RWPE2 (cell line): ENCODE results near the gene EML5.

Experiments
- ATAC-seq: fragments of 200-7000 bp; cut with Tn5 transposase; 3 replicates; pipeline ENCODE4 v1.9.1; 2021; ENCODE audit warnings: low read depth
- DNase-seq: peaks from one replicate; pipeline ENCODE4 v3.0.0-alpha.2; 2020; ENCODE audit warnings: low spot score
- H3K27ac ChIP-seq: fragments of 450-650 bp; 2 replicates; pipeline ENCODE4 v1.5.1; 2017; ENCODE audit warnings: mild to moderate bottlenecking; ENCODE audit not compliant: poor library complexity, severe bottlenecking
- H3K27me3 ChIP-seq: fragments of 250-450 bp; sonication (Bioruptor Pico); 2 replicates; pipeline ENCODE4 v1.5.1; 2021; ENCODE audit warnings: mild to moderate bottlenecking, moderate library complexity; ENCODE audit not compliant: insufficient read depth, poor library complexity, severe bottlenecking
- H3K36me3 ChIP-seq: fragments of 250-450 bp; sonication (Bioruptor Pico); 2 replicates; pipeline ENCODE4 v1.5.1; 2020; ENCODE audit warnings: low read depth, mild to moderate bottlenecking, moderate library complexity
- H3K4me1 ChIP-seq: fragments of 250-450 bp; sonication (Bioruptor Pico); 2 replicates; pipeline ENCODE4 v1.5.1; 2021; ENCODE audit warnings: mild to moderate bottlenecking, moderate library complexity; ENCODE audit not compliant: insufficient read depth, poor library complexity, severe bottlenecking
- H3K4me3 ChIP-seq: fragments of 250-450 bp; sonication (Bioruptor Pico); 2 replicates; pipeline ENCODE4 v1.5.1; 2021; ENCODE audit warnings: mild to moderate bottlenecking, moderate library complexity; ENCODE audit not compliant: severe bottlenecking
- H3K9me3 ChIP-seq: fragments of 250-450 bp; sonication (Bioruptor Pico); 2 replicates; pipeline ENCODE4 v1.5.1; 2021; ENCODE audit warnings: mild to moderate bottlenecking, moderate library complexity; ENCODE audit not compliant: severe bottlenecking
- CTCF ChIP-seq: fragments of 450-650 bp; IDR thresholded peaks from one replicate; pipeline ENCODE4 v1.5.1; 2017; ENCODE audit warnings: mild to moderate bottlenecking, moderate library complexity; ENCODE audit not compliant: poor library complexity, severe bottlenecking

EML5 gene

GRCh38 chr14:88621100-88621499, 171.7 kb downstream of the EML5 start:
- no peak overlapping the region for H3K4me3 ChIP-seq
- TF ChIP-seq CTCF: no peak
- H3K4me1 ChIP-seq: peaks cover 12% of the 10 kb centered on the region
- H3K27ac ChIP-seq: no peak overlapping the region
- ATAC-seq: no peak
- H3K9me3 ChIP-seq: no peaks in the 10 kb centered on the region
- no peaks in the 10 kb centered on the region for H3K27me3 ChIP-seq
- H3K36me3 ChIP-seq: no peaks in the 10 kb centered on the region
- DNase-seq: no peak

- Histone ChIP-seq H3K27me3 (no peaks in the 10 kb centered on the region), H3K4me3 (no peak overlapping the region), H3K27ac (no peak overlapping the region), H3K4me1 (peaks cover 35% of the 10 kb centered on the region), H3K36me3 (peaks cover 9% of the 10 kb centered on the region), H3K9me3 (no peaks in the 10 kb centered on the region)
- no peak for ATAC-seq
- TF ChIP-seq CTCF: no peak
- no peak for DNase-seq
These were observed 174.3 kb downstream of the EML5 start for GRCh38 chr14:88618476-88618875.

GRCh38 chr14:88617479-88617878, 175.3 kb downstream of the EML5 start:
- no peak overlapping the region for H3K4me3 ChIP-seq
- H3K36me3 ChIP-seq: peaks cover 11% of the 10 kb centered on the region

GRCh38 chr14:88616697-88617096, 176.1 kb downstream of the EML5 start:
- Histone ChIP-seq H3K4me1 (peaks cover 53% of the 10 kb centered on the region), H3K36me3 (peaks cover 19% of the 10 kb centered on the region), H3K9me3 (no peaks in the 10 kb centered on the region), H3K27me3 (no peaks in the 10 kb centered on the region), H3K27ac (peak overlapping the region; percentile 88), H3K4me3 (no peak overlapping the region)
- no peak for TF ChIP-seq CTCF
- peak; percentile 72 for ATAC-seq
- no peak for DNase-seq

More at GRCh38 chr14:88617479-88617878, 175.3 kb downstream of the EML5 start:
- no peaks in the 10 kb centered on the region for H3K9me3 ChIP-seq
- H3K4me1 ChIP-seq: peaks cover 45% of the 10 kb centered on the region
- H3K27me3 ChIP-seq: no peaks in the 10 kb centered on the region
- no peak for ATAC-seq
- no peak for TF ChIP-seq CTCF
- H3K27ac ChIP-seq: peak overlapping the region; percentile 88
- DNase-seq: no peak

- no peaks in the 10 kb centered on the region for H3K27me3 ChIP-seq
- TF ChIP-seq CTCF: no peak
- ATAC-seq: peak; percentile 46
- DNase-seq: no peak
- H3K4me1 ChIP-seq: peaks cover 57% of the 10 kb centered on the region
- H3K9me3 ChIP-seq: no peaks in the 10 kb centered on the region
- H3K36me3 ChIP-seq: peaks cover 42% of the 10 kb centered on the region
- H3K4me3 ChIP-seq: no peak overlapping the region
- H3K27ac ChIP-seq: peak overlapping the region; percentile 88
These were observed 178.4 kb downstream of the EML5 start for GRCh38 chr14:88614218-88614907.
